ENCODE measurements around the gene EYS. TPM values are rescaled to one million over a fixed set of nuclear protein-coding genes. Genes with fewer than 3 reads are reported as not detected.
A peak's percentile ranks its signal among the peaks of the same experiment; 100 is the strongest.
"Not testable (repeated sequence)": the region's sequence is repeated elsewhere in the genome, so short reads cannot be mapped to it uniquely, and the experiment has no call there.

EYS gene
- total RNA-seq, 1 donor from 2014 or later, result not detected

GRCh38 chr6:63805345-63805744 is 1901.7 kb downstream of the EYS start:
- peaks cover 19% of the 10 kb centered on the region for H3K4me1 ChIP-seq
- intact Hi-C loops (cut with DNase I), result no loop called here
- H3K27me3 ChIP-seq (ENCODE audit: low read depth), result no peaks in the 10 kb centered on the region
- no peaks in the 10 kb centered on the region for H3K9me3 ChIP-seq
- ATAC-seq, result no peak
- H3K27ac ChIP-seq, result peak overlapping the region; percentile 73
- no peak overlapping the region for H3K4me3 ChIP-seq
- TF ChIP-seq CTCF (IDR thresholded peaks at IDR 0.05), result no peak
- no peaks in the 10 kb centered on the region for H3K36me3 ChIP-seq
- DNase-seq, result no peak

- Histone ChIP-seq H3K9me3 (no peaks in the 10 kb centered on the region), H3K27me3 (ENCODE audit: low read depth) (no peaks in the 10 kb centered on the region), H3K27ac (no peak overlapping the region), H3K4me3 (no peak overlapping the region), H3K4me1 (peaks cover 19% of the 10 kb centered on the region), H3K36me3 (no peaks in the 10 kb centered on the region)
- no peak for TF ChIP-seq CTCF (IDR thresholded peaks at IDR 0.05)
- ATAC-seq (no peak), DNase-seq (no peak)
- intact Hi-C loops (cut with DNase I), result no loop called here
Observed at GRCh38 chr6:63804381-63804956, 1902.6 kb downstream of the EYS start.

- intact Hi-C loops (cut with DNase I), result no loop called here
- no peaks in the 10 kb centered on the region for H3K9me3 ChIP-seq
- no peak overlapping the region for H3K27ac ChIP-seq
- no peaks in the 10 kb centered on the region for H3K36me3 ChIP-seq
- no peak for TF ChIP-seq CTCF (IDR thresholded peaks at IDR 0.05)
- H3K4me3 ChIP-seq, result no peak overlapping the region
- H3K27me3 ChIP-seq (ENCODE audit: low read depth), result no peaks in the 10 kb centered on the region
- DNase-seq (no peak), ATAC-seq (no peak)
- H3K4me1 ChIP-seq, result peaks cover 19% of the 10 kb centered on the region
Observed at GRCh38 chr6:63803371-63803770, 1903.7 kb downstream of the EYS start.

- no peak for DNase-seq
- H3K4me3 ChIP-seq, result no peak overlapping the region
- TF ChIP-seq CTCF (IDR thresholded peaks at IDR 0.05), result peak; percentile 32
- H3K27ac ChIP-seq, result no peak overlapping the region
- no peaks in the 10 kb centered on the region for H3K27me3 ChIP-seq (ENCODE audit: low read depth)
- H3K9me3 ChIP-seq, result no peaks in the 10 kb centered on the region
- intact Hi-C loops (cut with DNase I), result no loop called here
- H3K4me1 ChIP-seq, result peaks cover 19% of the 10 kb centered on the region
- no peaks in the 10 kb centered on the region for H3K36me3 ChIP-seq
- no peak for ATAC-seq
Observed at GRCh38 chr6:63802606-63803206, 1904.3 kb downstream of the EYS start.

GRCh38 chr6:63800386-63800785 is 1906.6 kb downstream of the EYS start:
- H3K4me3 ChIP-seq; intact Hi-C loops (cut with DNase I); ATAC-seq; H3K27me3 ChIP-seq (ENCODE audit: low read depth); H3K9me3 ChIP-seq; H3K4me1 ChIP-seq; H3K27ac ChIP-seq; H3K36me3 ChIP-seq; DNase-seq: not testable (repeated sequence)

GRCh38 chr6:63799813-63800212 is 1907.2 kb downstream of the EYS start:
- Histone ChIP-seq H3K36me3 (no peaks in the 10 kb centered on the region), H3K27ac (no peak overlapping the region), H3K9me3 (no peaks in the 10 kb centered on the region), H3K4me3 (no peak overlapping the region), H3K4me1 (no peaks in the 10 kb centered on the region), H3K27me3 (ENCODE audit: low read depth) (no peaks in the 10 kb centered on the region)
- DNase-seq, result no peak
- intact Hi-C loops (cut with DNase I), result no loop called here
- no peak for ATAC-seq
- no peak for TF ChIP-seq CTCF (IDR thresholded peaks at IDR 0.05)
